ENCODE results near the gene MAPK10.

DNA sequence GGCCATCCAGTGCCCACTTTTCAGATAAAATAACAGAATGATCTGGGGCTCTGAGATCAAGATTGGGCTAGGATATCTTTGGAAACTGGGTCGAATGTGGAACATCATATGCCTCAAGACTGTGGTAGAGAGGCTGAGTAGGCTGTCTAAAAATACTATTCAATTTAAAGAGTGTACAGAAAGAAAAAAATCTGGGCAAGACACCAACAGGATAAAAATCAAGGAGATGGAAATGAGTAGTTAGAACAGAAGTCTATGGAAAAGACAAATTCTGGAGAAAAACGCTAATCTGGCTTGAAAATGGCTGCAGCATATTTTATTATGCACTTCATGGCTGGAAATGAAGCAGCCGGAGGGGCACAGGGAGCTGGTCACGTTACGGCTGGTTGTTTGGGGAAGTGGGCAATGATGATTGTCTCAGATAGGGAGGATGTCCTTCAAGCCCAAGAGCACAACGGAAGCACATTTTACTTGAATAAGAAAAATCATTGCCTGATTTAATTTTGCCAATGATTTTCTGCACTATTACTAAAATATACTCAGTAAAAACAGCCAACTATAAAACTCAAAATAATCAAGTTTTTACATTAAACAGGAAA, 27.1 kb upstream of the MAPK10 start:
- TF ChIP-seq, protein P1, sequence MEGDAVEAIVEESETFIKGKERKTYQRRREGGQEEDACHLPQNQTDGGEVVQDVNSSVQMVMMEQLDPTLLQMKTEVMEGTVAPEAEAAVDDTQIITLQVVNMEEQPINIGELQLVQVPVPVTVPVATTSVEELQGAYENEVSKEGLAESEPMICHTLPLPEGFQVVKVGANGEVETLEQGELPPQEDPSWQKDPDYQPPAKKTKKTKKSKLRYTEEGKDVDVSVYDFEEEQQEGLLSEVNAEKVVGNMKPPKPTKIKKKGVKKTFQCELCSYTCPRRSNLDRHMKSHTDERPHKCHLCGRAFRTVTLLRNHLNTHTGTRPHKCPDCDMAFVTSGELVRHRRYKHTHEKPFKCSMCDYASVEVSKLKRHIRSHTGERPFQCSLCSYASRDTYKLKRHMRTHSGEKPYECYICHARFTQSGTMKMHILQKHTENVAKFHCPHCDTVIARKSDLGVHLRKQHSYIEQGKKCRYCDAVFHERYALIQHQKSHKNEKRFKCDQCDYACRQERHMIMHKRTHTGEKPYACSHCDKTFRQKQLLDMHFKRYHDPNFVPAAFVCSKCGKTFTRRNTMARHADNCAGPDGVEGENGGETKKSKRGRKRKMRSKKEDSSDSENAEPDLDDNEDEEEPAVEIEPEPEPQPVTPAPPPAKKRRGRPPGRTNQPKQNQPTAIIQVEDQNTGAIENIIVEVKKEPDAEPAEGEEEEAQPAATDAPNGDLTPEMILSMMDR (IDR thresholded peaks at IDR 0.05): no peak
- TF ChIP-seq POLR2AphosphoS5 (IDR thresholded peaks at IDR 0.05): no peak
